ENCODE measurements around the gene ACOX1.

DNA sequence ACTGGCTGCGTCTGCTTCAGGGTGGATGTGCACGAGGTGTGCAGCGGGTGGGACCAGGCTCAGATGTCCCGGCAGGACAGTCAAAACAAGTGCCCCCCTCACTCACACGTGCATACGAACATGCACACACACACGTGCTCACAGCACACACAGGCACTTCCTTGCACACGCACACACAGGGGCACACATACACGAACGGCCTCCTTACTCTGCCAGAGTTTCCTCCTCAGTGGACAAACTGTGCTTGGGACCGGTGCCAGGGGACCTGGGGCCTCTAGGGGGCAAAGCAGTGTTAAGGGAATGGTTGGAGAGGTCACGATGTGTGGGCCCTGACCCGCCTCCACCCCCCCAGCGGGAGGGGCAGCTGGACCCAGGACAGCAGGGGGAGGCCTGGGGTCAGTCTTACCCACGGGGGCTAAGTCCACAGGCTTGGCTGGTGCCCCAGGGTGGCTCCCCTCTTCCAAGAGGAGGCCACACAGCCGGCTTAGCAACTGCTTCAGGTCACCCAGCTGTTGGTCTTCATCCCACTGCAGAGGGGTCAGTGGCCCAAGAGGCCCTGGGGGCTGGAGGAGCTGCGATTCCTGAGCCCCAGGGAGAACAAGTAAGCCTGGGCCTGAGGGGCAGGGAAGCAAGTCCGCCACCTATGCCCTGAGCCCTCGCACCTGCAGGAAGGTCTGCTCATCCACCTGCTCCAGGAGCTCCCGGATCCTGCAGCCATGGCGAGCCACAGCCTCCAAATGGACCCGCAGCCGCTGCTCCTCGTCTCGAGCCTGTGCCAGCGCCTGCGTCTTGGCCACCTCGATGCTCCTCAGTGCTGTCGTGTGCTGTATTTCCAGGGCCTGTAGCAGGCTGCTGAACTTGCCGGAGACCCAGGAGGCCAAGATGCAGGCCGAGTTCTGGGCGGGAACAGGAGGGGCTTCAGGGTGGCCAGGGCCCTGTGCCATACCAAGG, 87.1 kb downstream of the ACOX1 start:
- TF ChIP-seq, protein P1, sequence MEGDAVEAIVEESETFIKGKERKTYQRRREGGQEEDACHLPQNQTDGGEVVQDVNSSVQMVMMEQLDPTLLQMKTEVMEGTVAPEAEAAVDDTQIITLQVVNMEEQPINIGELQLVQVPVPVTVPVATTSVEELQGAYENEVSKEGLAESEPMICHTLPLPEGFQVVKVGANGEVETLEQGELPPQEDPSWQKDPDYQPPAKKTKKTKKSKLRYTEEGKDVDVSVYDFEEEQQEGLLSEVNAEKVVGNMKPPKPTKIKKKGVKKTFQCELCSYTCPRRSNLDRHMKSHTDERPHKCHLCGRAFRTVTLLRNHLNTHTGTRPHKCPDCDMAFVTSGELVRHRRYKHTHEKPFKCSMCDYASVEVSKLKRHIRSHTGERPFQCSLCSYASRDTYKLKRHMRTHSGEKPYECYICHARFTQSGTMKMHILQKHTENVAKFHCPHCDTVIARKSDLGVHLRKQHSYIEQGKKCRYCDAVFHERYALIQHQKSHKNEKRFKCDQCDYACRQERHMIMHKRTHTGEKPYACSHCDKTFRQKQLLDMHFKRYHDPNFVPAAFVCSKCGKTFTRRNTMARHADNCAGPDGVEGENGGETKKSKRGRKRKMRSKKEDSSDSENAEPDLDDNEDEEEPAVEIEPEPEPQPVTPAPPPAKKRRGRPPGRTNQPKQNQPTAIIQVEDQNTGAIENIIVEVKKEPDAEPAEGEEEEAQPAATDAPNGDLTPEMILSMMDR (IDR thresholded peaks at IDR 0.05; ENCODE audit: low read depth, low read length, poor library complexity, severe bottlenecking), result no peak
- TF ChIP-seq EZH2phosphoT487 (IDR thresholded peaks at IDR 0.05; ENCODE audit: borderline replicate concordance, low read length), result no peak
